Nucleus accumbens (tissue), 56 donors: Measurements from ENCODE around the gene ALDOB.
"Not testable (repeated sequence)": the region's sequence is repeated elsewhere in the genome, so short reads cannot be mapped to it uniquely, and the experiment has no call there.

ENCODE experiments used
- DNase-seq, 56 donors: peaks; one replicate each; lab custom pipeline; 2025; lab: John Stamatoyannopoulos, UW

The ALDOB gene

DNA sequence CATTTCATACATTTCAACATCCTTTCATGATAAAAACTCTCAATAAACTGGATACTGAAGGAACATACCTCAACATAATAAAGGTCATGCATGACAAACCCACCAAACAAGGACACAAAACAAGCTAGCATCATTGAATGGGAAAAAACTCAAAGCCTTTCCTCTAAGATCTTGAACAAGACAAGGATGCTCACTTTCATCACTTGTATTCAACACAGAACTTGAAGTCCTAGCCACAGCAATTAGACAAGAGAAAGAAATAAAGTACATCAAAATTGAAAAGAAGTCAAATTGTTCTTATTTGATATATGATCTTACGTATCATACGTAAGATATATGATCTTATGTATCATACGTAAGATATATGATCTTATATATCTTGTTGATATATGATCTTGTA is 42.4 kb downstream of the ALDOB start:
- DNase-seq = no peak

DNA sequence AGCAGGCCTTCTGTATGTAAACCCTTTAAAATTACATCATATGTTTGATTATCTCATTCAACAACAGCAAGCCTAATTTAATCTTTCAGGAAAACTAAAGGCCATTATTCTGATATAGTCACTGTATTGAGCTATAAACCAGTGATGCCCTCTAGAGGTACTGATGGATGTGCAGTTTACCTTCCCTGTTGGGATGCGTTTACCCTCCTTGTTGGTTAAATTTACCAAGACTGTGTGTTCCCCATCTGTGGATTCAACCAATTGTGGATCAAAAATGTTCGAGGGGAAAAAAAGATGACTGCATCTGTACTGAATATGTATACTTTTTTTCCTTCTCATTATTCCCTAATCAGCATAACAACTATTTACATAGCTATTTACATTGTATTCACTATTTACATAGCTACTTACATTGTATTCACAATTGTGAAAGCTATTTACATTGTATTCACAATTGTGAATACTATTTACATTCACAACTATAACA is 47.0 kb downstream of the ALDOB start:
- no peak for DNase-seq

DNA sequence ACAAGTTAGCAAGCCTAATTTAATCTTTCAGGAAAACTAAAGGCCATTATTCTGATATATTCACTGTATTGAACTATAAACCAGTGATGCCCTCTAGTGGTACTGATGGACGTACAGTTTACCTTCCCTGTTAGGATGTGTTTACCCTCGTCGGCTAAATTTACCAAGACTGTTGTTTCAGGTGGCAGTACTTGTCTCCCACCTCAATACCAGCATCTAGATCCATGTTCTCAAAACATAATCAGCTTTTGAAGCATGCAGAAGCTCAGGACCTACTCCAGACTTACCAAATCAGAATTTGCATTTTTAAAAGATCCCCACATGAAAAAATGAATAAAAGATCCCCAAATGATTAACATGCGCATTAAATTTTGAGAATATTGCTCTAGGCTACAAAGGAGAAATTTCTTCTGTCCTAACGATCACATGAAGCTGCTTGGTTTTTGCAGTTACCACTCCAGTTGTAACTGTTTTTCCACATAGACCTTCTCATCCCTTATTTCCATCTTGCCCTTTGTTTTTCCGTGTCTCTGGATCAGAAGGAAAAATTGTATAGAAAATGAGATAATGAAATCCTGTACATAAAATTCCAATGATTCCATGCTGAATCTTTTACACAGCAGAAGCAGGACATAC is 47.6 kb downstream of the ALDOB start:
- peak in 1 of 56 donors; percentile 22 for DNase-seq

DNA sequence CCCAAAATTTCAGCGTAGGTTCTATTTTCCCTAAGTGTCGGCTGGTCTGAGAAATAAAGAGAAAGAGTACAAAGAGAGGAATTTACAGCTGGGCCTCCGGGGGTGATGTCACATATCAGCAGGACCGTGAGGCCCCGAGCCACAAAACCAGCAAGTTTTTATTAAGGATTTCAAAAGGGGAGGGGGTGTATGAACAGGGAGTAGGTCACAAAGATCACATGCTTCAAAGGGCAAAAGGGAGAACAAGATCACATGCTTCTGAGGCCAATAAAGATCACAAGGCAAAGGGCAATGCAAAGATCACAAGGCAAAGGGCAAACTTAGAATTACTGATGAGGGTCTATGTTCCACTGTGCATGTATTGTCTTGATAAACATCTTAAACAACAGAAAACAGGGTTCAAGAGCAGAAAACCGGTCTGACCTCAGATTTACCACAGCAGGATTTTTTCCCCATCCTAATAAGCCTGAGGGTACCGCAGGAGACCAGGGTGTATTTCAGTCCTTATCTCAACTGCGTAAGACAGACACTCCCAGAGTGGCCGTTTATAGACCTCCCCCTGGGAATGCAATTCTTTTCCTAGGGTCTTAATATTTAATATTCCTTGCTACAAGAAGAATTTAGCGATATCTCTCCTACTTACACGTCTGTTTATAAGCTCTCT is 50.6 kb downstream of the ALDOB start, which contains the start of gene BAAT:
Gene BAAT, minus strand, starts transcription at position 134 of the 664 bp plus-strand sequence. CDS start 13,602 bp downstream, outside the sequence.
- not testable (repeated sequence) for DNase-seq

DNA sequence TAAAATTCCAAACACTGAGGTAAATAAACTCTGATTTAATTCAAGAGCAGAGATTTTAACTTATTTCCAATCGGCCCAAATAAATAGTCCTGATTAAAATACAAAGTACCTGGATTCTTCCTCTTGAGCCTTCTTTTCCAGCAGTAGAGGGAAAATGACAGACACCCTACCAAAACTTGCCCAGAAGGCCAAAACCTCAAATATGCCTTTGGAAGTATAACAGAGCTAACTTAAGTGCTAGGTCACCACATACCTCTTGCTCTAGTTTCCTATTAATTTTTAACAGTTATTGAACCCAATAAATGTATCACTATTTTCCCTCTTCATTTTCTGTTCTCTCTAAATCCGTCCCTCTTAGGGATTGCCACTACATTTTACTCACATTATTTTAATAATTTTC is 52.2 kb downstream of the ALDOB start:
- DNase-seq = no peak

DNA sequence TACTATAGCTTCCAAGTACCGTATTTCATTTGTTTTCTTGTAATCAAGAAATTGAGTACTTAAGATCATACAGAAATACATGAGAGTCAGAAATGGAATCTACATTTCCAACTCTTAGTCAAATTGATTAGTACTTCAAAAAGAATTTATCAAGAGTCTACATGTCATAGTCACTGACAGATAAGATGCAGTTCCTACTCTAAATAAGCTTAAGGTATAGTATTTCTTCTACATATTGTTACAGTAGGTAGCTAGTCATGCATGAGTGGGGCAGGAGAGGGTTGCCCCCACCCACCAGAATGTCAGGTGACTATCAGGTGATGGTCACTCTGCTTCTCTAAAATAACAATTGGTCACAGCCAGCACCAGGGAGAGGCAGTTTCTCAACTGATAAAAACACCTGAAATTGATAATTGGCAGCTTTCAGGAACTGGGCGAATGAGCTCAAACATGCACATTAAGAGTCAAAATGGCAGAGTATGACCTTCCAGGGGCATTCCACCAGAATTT is 53.7 kb downstream of the ALDOB start:
- no peak for DNase-seq

DNA sequence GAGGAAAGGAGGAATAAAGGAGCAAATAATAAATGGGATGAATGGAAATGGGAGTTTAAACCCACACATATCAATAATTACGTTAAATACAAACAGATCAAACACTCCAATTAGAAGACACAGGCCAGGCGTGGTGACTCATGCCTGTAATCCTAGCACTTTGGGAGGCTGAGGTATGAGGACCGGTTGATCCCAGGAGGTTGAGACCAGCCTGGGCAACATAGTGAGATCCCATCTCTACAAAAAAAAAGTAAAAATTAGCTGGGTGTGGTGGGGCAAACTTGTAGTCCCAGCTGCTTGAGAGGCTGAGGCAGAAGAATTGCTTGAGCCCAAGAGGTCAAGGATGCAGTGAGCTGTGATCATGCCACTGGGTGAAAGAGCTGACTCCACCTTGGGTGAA is 54.5 kb downstream of the ALDOB start:
- no peak for DNase-seq

DNA sequence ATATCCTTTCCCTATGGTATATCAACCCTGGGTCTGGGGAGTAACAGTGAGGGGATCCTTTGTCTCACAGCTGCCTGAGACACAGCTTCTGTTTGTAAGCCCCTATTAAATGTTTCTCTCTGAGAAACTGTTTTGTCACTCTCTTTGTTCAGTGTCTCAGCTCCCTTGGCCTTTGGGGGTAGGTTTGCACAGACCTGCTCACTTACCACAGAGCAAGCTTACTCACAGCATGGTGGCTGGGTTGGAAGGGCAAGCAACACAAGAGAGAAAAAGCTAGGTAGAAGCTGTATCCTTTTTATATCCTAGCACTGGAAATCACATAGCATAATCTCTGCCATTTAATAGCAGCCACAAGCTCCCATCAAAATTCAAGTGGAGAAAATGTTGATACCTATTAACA is 55.3 kb downstream of the ALDOB start:
- DNase-seq = no peak

DNA sequence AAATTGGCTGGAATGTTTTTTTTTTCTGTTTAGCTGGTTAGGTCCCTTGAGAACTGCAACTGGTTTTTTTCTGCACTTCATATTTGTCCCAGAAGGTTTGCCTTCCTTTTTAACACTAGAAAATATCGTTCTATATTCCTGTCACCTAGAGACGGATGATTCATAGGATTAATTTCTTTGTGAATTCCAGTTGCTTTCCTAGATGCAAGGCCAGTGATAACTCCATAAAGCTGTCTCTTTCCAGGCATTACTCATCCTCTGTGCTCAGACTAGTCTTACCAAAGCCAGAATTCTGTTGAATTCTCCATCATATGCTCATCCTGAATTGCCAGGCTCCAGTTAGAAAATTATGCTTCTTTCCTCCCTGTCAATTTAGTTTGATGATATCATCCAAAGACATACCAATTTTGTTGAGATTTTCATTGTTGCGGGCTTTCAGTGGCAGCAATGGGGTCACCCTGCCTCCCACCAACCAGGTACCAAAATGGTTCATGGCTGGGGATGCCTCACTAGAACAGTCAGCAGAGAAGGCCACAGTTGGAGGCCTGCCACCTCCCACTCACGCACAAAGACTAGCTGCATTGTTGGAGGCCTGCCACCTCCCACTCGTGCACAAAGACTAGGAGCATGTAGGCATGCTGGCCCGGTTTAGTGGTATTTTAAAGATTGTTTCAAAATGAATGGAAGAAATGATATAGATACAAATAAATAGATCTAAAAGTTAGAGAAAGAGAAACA is 59.3 kb downstream of the ALDOB start:
- peak in 2 of 56 donors; percentile 28 to 53 for DNase-seq

DNA sequence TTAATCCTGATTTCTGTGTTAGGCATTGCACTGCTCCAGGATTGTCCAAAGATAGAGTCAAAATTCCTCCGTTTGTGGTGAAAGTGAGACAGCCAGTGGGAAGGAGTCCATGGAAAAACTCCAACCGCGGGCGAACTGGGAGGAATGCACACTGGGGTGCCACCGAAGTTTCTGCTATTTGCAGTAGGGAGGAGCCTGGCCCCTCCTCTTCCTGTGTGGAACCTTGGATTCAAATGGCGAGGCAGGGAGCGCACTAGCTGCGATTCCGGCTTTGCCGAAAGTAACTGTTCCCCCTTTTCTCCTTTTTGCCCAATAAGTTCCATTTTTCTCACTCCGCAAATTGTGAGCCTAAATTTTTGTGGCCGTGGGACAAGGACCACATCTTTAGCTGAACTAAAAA is 60.0 kb downstream of the ALDOB start:
- DNase-seq = no peak

DNA sequence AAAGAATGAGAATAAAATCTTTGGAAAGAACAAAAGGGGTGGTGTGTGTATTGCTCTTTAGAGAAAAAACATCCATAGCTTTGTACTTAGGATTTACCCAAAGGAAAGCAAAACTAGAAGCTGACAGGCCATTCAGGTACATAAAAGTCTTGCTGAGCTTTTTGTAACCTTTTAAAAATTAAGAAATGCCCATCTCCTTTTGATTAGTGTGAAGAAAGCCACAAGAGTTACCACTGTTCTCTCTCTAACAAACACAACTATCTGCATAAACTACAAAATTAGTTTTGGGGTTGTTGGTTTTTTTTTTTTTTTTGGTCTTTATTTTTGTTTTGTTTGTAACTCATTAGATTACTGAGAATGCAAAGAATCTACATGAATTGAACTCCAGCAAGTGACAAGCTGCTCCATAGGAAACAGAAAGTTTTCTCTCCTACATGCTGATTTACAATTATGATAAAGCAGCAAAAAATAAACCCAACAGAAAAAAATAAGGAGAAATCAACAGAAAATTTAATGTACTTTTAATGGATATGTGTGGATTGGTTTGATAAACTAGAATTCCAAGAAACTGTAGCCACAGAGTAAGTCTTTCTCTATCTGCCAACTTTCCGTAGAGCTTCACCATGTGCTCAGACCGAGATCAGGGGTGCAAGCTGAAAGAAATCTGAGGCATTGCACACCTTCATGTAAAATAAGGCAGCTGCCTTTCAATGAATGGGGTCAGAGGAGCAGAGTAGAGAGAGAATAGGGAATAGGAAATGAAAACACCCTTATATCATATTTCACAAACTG is 63.1 kb downstream of the ALDOB start:
- no peak for DNase-seq

DNA sequence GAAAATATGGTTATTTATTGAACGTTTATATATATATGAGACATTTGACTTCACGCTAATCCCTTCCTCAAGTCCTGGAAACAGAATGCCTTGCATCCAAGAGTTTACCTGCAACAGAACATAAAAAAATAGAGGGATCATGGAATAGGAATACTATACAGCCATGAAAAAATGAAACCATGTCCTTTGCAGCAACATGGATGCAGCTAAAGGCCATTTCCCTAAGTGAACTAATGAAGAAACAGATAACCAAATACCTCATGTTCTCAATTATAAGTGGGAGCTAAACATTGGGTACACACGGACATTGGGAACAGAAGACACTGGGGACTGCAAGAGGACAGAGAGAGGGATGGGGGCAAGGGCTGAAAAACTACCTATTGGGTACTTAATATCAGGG is 63.8 kb downstream of the ALDOB start:
- no peak for DNase-seq
